K562 (cell line): ENCODE data around the gene PROKR1. TPM values are rescaled to one million over a fixed set of nuclear protein-coding genes. Genes with fewer than 3 reads are reported as not detected.

Source experiments
- ARID4B ChIP-seq: sonication (generic); formaldehyde crosslinking; IDR thresholded peaks from 2 replicates; pipeline ENCODE4 v1.8.0; 2022; ENCODE audit warnings: mild to moderate bottlenecking, missing genetic modification reagents
- CHD2 ChIP-seq: IDR thresholded peaks from 2 replicates; pipeline ENCODE4 v1.6.1; 2011; ENCODE audit warnings: low read depth, low read length
- GTF2A2 ChIP-seq: IDR thresholded peaks from 2 replicates; pipeline ENCODE4 v1.6.1; 2016; ENCODE audit warnings: mild to moderate bottlenecking, missing genetic modification characterization, missing compliant biosample characterization
- HBP1 ChIP-seq: fragments of 450-650 bp; formaldehyde crosslinking; IDR thresholded peaks from 2 replicates; pipeline ENCODE4 v1.4.0; 2022; ENCODE audit warnings: missing genetic modification characterization
- NFE2L1 ChIP-seq: fragments of 450-650 bp; IDR thresholded peaks from 2 replicates; pipeline ENCODE4 v1.6.1; 2016; ENCODE audit warnings: missing genetic modification characterization, low read depth, mild to moderate bottlenecking, missing compliant biosample characterization, moderate library complexity, borderline replicate concordance
- NUFIP1 ChIP-seq: fragments of 450-650 bp; IDR thresholded peaks from 2 replicates; pipeline ENCODE4 v1.6.1; 2018; ENCODE audit not compliant: partially characterized antibody
- PML ChIP-seq: IDR thresholded peaks from 2 replicates; pipeline ENCODE4 v1.6.1; 2012; ENCODE audit warnings: low read length, inconsistent platforms
- POLR2AphosphoS2 ChIP-seq: IDR thresholded peaks from 2 replicates; pipeline ENCODE4 v1.6.1; 2012; ENCODE audit warnings: low read length, improper control_type of control experiment
- SMAD1 ChIP-seq: fragments of 150-350 bp; IDR thresholded peaks from 2 replicates; pipeline ENCODE4 v1.6.1; 2014; ENCODE audit warnings: low read length, low read depth; ENCODE audit not compliant: partially characterized antibody
- SMARCE1 ChIP-seq: fragments of 450-650 bp; IDR thresholded peaks from 2 replicates; pipeline ENCODE4 v1.7.1; 2016; ENCODE audit warnings: mild to moderate bottlenecking
- TCF7L2 ChIP-seq: fragments of 150-350 bp; IDR thresholded peaks from 2 replicates; pipeline ENCODE4 v1.6.1; 2016; ENCODE audit warnings: low read depth, mild to moderate bottlenecking, low read length, moderate library complexity
- VEZF1 ChIP-seq: fragments of 200-800 bp; sonication (Bioruptor generic); IDR thresholded peaks from 2 replicates; pipeline ENCODE4 v1.6.1; 2017; ENCODE audit warnings: missing genetic modification characterization, missing compliant biosample characterization
- ZNF707 ChIP-seq: fragments of 250-450 bp; sonication (Bioruptor Pico); conservative IDR thresholded peaks from 2 replicates; pipeline ENCODE4 v1.8.0; 2022; ENCODE audit warnings: inconsistent platforms, mild to moderate bottlenecking, moderate library complexity
- ZNF785 ChIP-seq: fragments of 250-450 bp; sonication (Bioruptor Pico); IDR thresholded peaks from 2 replicates; pipeline ENCODE4 v1.4.0; 2020; ENCODE audit warnings: mild to moderate bottlenecking
- polyA plus RNA-seq, 8 experiments: library from polyadenylated mRNA; depleted of rRNA in 4 of 8; stranded (reverse) in 5 of 8; unstranded in 3 of 8; fragments of >200 nt; fragmentation: Nextera tagmentation in 2 of 8; fragmentation: Illumina TruSeq in 1 of 8; extraction: Ambion mirVana in 2 of 8; extraction: Trizol in 1 of 8; gene quantifications; 2 replicates each; pipeline versions ENCODE4 v1.2.1 to v1.2.3, GENCODE V29; 2011 to 2014; ENCODE audit warnings: inconsistent platforms in 1 of 8, missing spikeins in 1 of 8
- total RNA-seq, 7 experiments: library from RNA; depleted of rRNA in 6 of 7; stranded (reverse); fragments of >200 nt in 6 of 7; fragmentation: Illumina TruSeq in 2 of 7; extraction: Trizol in 2 of 7; gene quantifications; 2 replicates each; pipeline versions ENCODE4 v1.2.1 to v1.2.3, GENCODE V29; 2011 to 2021; ENCODE audit warnings: low replicate concordance in 1 of 7
- TF ChIP-seq, protein P1 (sequence below), 2 experiments: fragments of 450-650 bp in 1 of 2; IDR thresholded peaks; 2 replicates each; pipeline ENCODE4 v1.6.1; 2011 to 2017; ENCODE audit warnings: low read depth in 2 of 2, antibody characterized with exemption in 1 of 2, borderline replicate concordance in 1 of 2, low read length in 1 of 2, mild to moderate bottlenecking in 1 of 2, mixed read lengths in 1 of 2; ENCODE audit not compliant: control insufficient read depth in 1 of 2
- TF ChIP-seq, protein P2 (sequence below): fragments of 450-650 bp; IDR thresholded peaks from 2 replicates; pipeline ENCODE4 v1.7.0; 2016; ENCODE audit warnings: borderline replicate concordance

PROKR1 gene
- total and polyA plus RNA-seq, 9 of the 15 experiments (the other 6 are each of a cell fraction or from before 2014, with no cell fraction given): 0.01 to 0.18 (median 0.09) TPM; not detected in 1

GRCh38 chr2:68653538-68653982 is 10.2 kb downstream of the PROKR1 start (continued):
- TF ChIP-seq NUFIP1: no peak
- TF ChIP-seq, protein P1, sequence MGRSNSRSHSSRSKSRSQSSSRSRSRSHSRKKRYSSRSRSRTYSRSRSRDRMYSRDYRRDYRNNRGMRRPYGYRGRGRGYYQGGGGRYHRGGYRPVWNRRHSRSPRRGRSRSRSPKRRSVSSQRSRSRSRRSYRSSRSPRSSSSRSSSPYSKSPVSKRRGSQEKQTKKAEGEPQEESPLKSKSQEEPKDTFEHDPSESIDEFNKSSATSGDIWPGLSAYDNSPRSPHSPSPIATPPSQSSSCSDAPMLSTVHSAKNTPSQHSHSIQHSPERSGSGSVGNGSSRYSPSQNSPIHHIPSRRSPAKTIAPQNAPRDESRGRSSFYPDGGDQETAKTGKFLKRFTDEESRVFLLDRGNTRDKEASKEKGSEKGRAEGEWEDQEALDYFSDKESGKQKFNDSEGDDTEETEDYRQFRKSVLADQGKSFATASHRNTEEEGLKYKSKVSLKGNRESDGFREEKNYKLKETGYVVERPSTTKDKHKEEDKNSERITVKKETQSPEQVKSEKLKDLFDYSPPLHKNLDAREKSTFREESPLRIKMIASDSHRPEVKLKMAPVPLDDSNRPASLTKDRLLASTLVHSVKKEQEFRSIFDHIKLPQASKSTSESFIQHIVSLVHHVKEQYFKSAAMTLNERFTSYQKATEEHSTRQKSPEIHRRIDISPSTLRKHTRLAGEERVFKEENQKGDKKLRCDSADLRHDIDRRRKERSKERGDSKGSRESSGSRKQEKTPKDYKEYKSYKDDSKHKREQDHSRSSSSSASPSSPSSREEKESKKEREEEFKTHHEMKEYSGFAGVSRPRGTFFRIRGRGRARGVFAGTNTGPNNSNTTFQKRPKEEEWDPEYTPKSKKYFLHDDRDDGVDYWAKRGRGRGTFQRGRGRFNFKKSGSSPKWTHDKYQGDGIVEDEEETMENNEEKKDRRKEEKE (IDR thresholded peaks at IDR 0.05; ENCODE audit: borderline replicate concordance in 1 of 2, control insufficient read depth in 1 of 2, low read depth in 2 of 2, low read length in 1 of 2): no peak
- TF ChIP-seq SMARCE1: peak; percentile 77
- no peak for TF ChIP-seq TCF7L2
- TF ChIP-seq CHD2: no peak
- TF ChIP-seq PML: no peak
- no peak for TF ChIP-seq HBP1 (CRISPR knock-in tag)
- no peak for TF ChIP-seq ARID4B
- TF ChIP-seq NFE2L1 (tag): no peak
- no peak for TF ChIP-seq POLR2AphosphoS2
- TF ChIP-seq, protein P2, sequence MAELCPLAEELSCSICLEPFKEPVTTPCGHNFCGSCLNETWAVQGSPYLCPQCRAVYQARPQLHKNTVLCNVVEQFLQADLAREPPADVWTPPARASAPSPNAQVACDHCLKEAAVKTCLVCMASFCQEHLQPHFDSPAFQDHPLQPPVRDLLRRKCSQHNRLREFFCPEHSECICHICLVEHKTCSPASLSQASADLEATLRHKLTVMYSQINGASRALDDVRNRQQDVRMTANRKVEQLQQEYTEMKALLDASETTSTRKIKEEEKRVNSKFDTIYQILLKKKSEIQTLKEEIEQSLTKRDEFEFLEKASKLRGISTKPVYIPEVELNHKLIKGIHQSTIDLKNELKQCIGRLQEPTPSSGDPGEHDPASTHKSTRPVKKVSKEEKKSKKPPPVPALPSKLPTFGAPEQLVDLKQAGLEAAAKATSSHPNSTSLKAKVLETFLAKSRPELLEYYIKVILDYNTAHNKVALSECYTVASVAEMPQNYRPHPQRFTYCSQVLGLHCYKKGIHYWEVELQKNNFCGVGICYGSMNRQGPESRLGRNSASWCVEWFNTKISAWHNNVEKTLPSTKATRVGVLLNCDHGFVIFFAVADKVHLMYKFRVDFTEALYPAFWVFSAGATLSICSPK: no peak
- TF ChIP-seq VEZF1 (CRISPR knock-in tag): peak; percentile 12; the same call in 1 of the 2 replicates
- no peak for TF ChIP-seq ZNF785 (CRISPR knock-in tag)
- no peak for TF ChIP-seq GTF2A2
- no peak for TF ChIP-seq ZNF707 (CRISPR knock-in tag)
- no peak for TF ChIP-seq SMAD1
